K562 (cell line): ENCODE results near the gene GPR55. TPM values are rescaled to one million over a fixed set of nuclear protein-coding genes. Genes with fewer than 3 reads are reported as not detected.

Experiments used
- ATAC-seq: fragments of 200-7000 bp; cut with Tn5 transposase; 3 replicates; pipeline ENCODE4 v1.9.1; 2020; ENCODE audit warnings: moderate library complexity
- BruUV-seq: library from RNA; stranded (reverse); fragments of 400-500 nt; replicated peaks from 2 replicates; lab custom pipeline; 2021; lab: Mats Ljungman, UMichigan
- CTCF ChIA-PET: fragments of 300-600 bp; formaldehyde crosslinking; extraction: SDS; loops from one replicate; lab custom pipeline; 2021; ENCODE audit warnings: low intra/inter-chr PET ratio; lab: Yijun Ruan, JAX
- POLR2A ChIA-PET: fragments of 300-600, 350-650 bp; sonication (Branson Sonifier 250); formaldehyde crosslinking; extraction: SDS; loops from one replicate; lab custom pipeline; 2021; ENCODE audit warnings: antibody characterized with exemption, inconsistent platforms; lab: Yijun Ruan, JAX
- DNase-seq, 4 experiments: peaks; one replicate each; pipeline versions ENCODE4 v3.0.0 to v3.0.0-alpha.2; 2011 to 2018; ENCODE audit warnings: low spot score in 3 of 4, mixed read lengths in 3 of 4; ENCODE audit errors: extremely low read depth in 1 of 4
- FAIRE-seq: peaks from 2 replicates; lab custom pipeline; 2011; peaks lifted over from hg19 to GRCh38; lab: Jason Lieb, UNC
- H2AFZ ChIP-seq: 2 replicates; pipeline ENCODE4 v1.6.0; 2011; ENCODE audit warnings: low read depth, low read length, control low read depth, inconsistent platforms
- H3K27ac ChIP-seq: fragments of 200-600 bp; 3 replicates; pipeline ENCODE4 v1.8.0; 2011; ENCODE audit warnings: low read depth, mild to moderate bottlenecking, control low read depth, inconsistent platforms, low read length, moderate library complexity, mixed read lengths; ENCODE audit errors: extremely low read depth
- H3K27me3 ChIP-seq, 2 experiments: fragments of 300-600 bp in 1 of 2; 2 replicates in 1 of 2; 3 replicates in 1 of 2; pipeline versions ENCODE4 v1.6.0 to v1.8.0; 2011; ENCODE audit warnings: inconsistent platforms in 2 of 2, low read length in 2 of 2, mild to moderate bottlenecking in 1 of 2, mixed read lengths in 1 of 2, moderate library complexity in 1 of 2; ENCODE audit not compliant: control insufficient read depth in 2 of 2, insufficient read depth in 2 of 2
- H3K36me3 ChIP-seq: fragments of 300-600 bp; 3 replicates; pipeline ENCODE4 v1.8.0; 2011; ENCODE audit warnings: mild to moderate bottlenecking, low read length, inconsistent platforms; ENCODE audit not compliant: control insufficient read depth, insufficient read depth
- H3K4me1 ChIP-seq, 2 experiments: fragments of 200-600 bp in 1 of 2; replicated peaks in 1 of 2; 2 replicates in 1 of 2; 3 replicates in 1 of 2; pipeline versions ENCODE4 v1.5.1 to v1.8.0; 2011; ENCODE audit warnings: inconsistent platforms in 2 of 2, low read length in 2 of 2, mild to moderate bottlenecking in 1 of 2, mixed read lengths in 1 of 2, moderate library complexity in 1 of 2; ENCODE audit not compliant: control insufficient read depth in 2 of 2, insufficient read depth in 2 of 2
- H3K4me2 ChIP-seq: 2 replicates; pipeline ENCODE4 v1.6.1; 2011; ENCODE audit warnings: low read length, control low read depth, inconsistent platforms, mixed read lengths; ENCODE audit not compliant: insufficient read depth
- H3K4me3 ChIP-seq: fragments of 200-600 bp; sonication (generic), shearing (Covaris generic); 2 replicates; pipeline ENCODE4 v1.5.1; 2016; ENCODE audit warnings: control low read depth, inconsistent platforms
- H3K79me2 ChIP-seq: fragments of 200-600 bp; 3 replicates; pipeline ENCODE4 v1.8.0; 2011; ENCODE audit warnings: low read length, inconsistent platforms; ENCODE audit not compliant: control insufficient read depth, insufficient read depth
- H3K9ac ChIP-seq, 2 experiments: 2 replicates each; pipeline versions ENCODE4 v1.6.0 to v1.6.1; 2011; ENCODE audit warnings: low read depth in 2 of 2, low read length in 2 of 2, control low read depth in 1 of 2, inconsistent platforms in 1 of 2, mild to moderate bottlenecking in 1 of 2, mixed read lengths in 1 of 2; ENCODE audit not compliant: insufficient read depth in 1 of 2
- H3K9me1 ChIP-seq: one replicate; pipeline ENCODE4 v1.6.0; 2011; ENCODE audit warnings: inconsistent platforms, mild to moderate bottlenecking, low read length, moderate library complexity; ENCODE audit not compliant: control insufficient read depth, insufficient read depth
- H3K9me3 ChIP-seq: replicated peaks from 2 replicates; pipeline ENCODE4 v1.5.1; 2011; ENCODE audit warnings: low read depth, low read length, inconsistent platforms; ENCODE audit not compliant: control insufficient read depth, insufficient read depth
- H4K20me1 ChIP-seq: replicated peaks from 2 replicates; pipeline ENCODE4 v1.6.1; 2011; ENCODE audit warnings: low read length, inconsistent platforms, mixed read lengths; ENCODE audit not compliant: control insufficient read depth, insufficient read depth
- PHF21A ChIP-seq: fragments of 450-650 bp; IDR thresholded peaks from 2 replicates; pipeline ENCODE4 v1.6.1; 2017; ENCODE audit warnings: low read depth, borderline replicate concordance
- PHF8 ChIP-seq: fragments of 200-600 bp; sonication (generic); IDR thresholded peaks from 2 replicates; pipeline ENCODE4 v1.6.1; 2012; ENCODE audit warnings: mixed run types, mild to moderate bottlenecking, inconsistent platforms, low read length, moderate library complexity, borderline replicate concordance
- PKNOX1 ChIP-seq: fragments of 450-650 bp; IDR thresholded peaks from 2 replicates; pipeline ENCODE4 v1.6.1; 2016
- THRA ChIP-seq: fragments of 450-650 bp; IDR thresholded peaks from 2 replicates; pipeline ENCODE4 v1.6.1; 2017; ENCODE audit warnings: mild to moderate bottlenecking, moderate library complexity
- WGBS: fragments of 100-300 bp; shearing (Covaris generic); methylation state at CpG from one replicate; pipeline ENCODE4 v1.1.6; 2016; ENCODE audit warnings: low coverage, mixed read lengths; ENCODE audit not compliant: insufficient coverage; ENCODE audit errors: missing lambda C conversion rate; 5-methylcytosine and 5-hydroxymethylcytosine counted together
- in situ Hi-C: fragments of 300-500 bp; cut with MboI; formaldehyde crosslinking; loops from 4 replicates; pipeline ENCODE4 v1.15.0; 2018; ENCODE audit warnings: inconsistent platforms, mixed read lengths
- intact Hi-C: fragments of 100-400 bp; cut with micrococcal nuclease; formaldehyde crosslinking; loops from 2 replicates; pipeline ENCODE4 v1.14.2; 2022
- polyA plus RNA-seq, 8 experiments: library from polyadenylated mRNA; depleted of rRNA in 4 of 8; stranded (reverse) in 5 of 8; unstranded in 3 of 8; fragments of >200 nt; fragmentation: Nextera tagmentation in 2 of 8; fragmentation: Illumina TruSeq in 1 of 8; extraction: Ambion mirVana in 2 of 8; extraction: Trizol in 1 of 8; gene quantifications; 2 replicates each; pipeline versions ENCODE4 v1.2.1 to v1.2.3, GENCODE V29; 2011 to 2014; ENCODE audit warnings: inconsistent platforms in 1 of 8, missing spikeins in 1 of 8
- total RNA-seq, 7 experiments: library from RNA; depleted of rRNA in 6 of 7; stranded (reverse); fragments of >200 nt in 6 of 7; fragmentation: Illumina TruSeq in 2 of 7; extraction: Trizol in 2 of 7; gene quantifications; 2 replicates each; pipeline versions ENCODE4 v1.2.1 to v1.2.3, GENCODE V29; 2011 to 2021; ENCODE audit warnings: low replicate concordance in 1 of 7

Gene GPR55
- total and polyA plus RNA-seq, 9 of the 15 experiments (the other 6 are each of a cell fraction or from before 2014, with no cell fraction given): 0.11 to 0.49 (median 0.27) TPM

GRCh38 chr2:230969659-230970015 is 44.6 kb upstream of the GPR55 start:
- in situ Hi-C loops (no loop called here), intact Hi-C loops (no loop called here)
- no peak overlapping the region for H3K9ac ChIP-seq
- POLR2A ChIA-PET: no interaction called here
- WGBS: 7% methylated on average over 2 of the region's 2 CpGs
- DNase-seq (no peak), ATAC-seq (no peak), FAIRE-seq (no peak)
- no peak overlapping the region for H3K27ac ChIP-seq
- H4K20me1 ChIP-seq: no peaks in the 10 kb centered on the region
- peak overlapping the region; percentile 46; the same call in 1 of the 2 replicates for H3K4me2 ChIP-seq
- TF ChIP-seq PHF21A (0 out of 2 replicates have a peak, but pooled peaks have one; percentile 23), THRA (no peak)
- H3K36me3 ChIP-seq: no peaks in the 10 kb centered on the region
- H3K79me2 ChIP-seq: no peaks in the 10 kb centered on the region
- no peaks in the 10 kb centered on the region; a peak in 2 of 5 replicates for H3K4me1 ChIP-seq
- no TSS peak for BruUV-seq
- H3K9me3 ChIP-seq: no peaks in the 10 kb centered on the region
- H3K27me3 ChIP-seq: peaks cover 0 to 2% of the 10 kb centered on the region in 2 experiments; a peak in 1 of 5 replicates
- H3K4me3 ChIP-seq: no peak overlapping the region
- 0 out of 2 replicates have a peak overlapping the region, but pooled peaks have one; percentile 14 for H2AFZ ChIP-seq
- H3K9me1 ChIP-seq: no peaks in the 10 kb centered on the region
- CTCF ChIA-PET: no interaction called here

GRCh38 chr2:230968921-230969658 is 44.0 kb upstream of the GPR55 start:
- TF ChIP-seq PKNOX1: no peak
- TF ChIP-seq PHF8: peak; percentile 14; the same call in 1 of the 2 replicates
- ATAC-seq (peak; percentile 51), FAIRE-seq (no peak)

More at GRCh38 chr2:230968921-230969658, 44.0 kb upstream of the GPR55 start:
- H3K36me3 ChIP-seq: no peaks in the 10 kb centered on the region
- H3K9me3 ChIP-seq: no peaks in the 10 kb centered on the region; the same call in 1 of the 2 replicates
- in situ Hi-C loops (no loop called here), intact Hi-C loops (no loop called here)
- POLR2A ChIA-PET: no interaction called here
- H3K4me3 ChIP-seq: peak overlapping the region; percentile 20; the same call in 1 of the 2 replicates
- DNase-seq: peak in 1 of 4 experiments; percentile 16
- peak overlapping the region in 1 of 2 experiments; percentile 45; a peak in 1 of 4 replicates for H3K9ac ChIP-seq
- peaks cover 0 to 4% of the 10 kb centered on the region in 2 experiments; a peak in 2 of 5 replicates for H3K4me1 ChIP-seq
- no peaks in the 10 kb centered on the region for H3K27me3 ChIP-seq
- WGBS: 14% methylated on average over 15 of the region's 16 CpGs
- H2AFZ ChIP-seq: peak overlapping the region; percentile 81
- H4K20me1 ChIP-seq: no peaks in the 10 kb centered on the region
- no peaks in the 10 kb centered on the region for H3K79me2 ChIP-seq
- no peak overlapping the region for H3K27ac ChIP-seq
- H3K9me1 ChIP-seq: no peaks in the 10 kb centered on the region
- CTCF ChIA-PET: no interaction called here
- no TSS peak for BruUV-seq
- H3K4me2 ChIP-seq: peak overlapping the region; percentile 46
